ENCODE measurements around the gene NEO1.

DNA sequence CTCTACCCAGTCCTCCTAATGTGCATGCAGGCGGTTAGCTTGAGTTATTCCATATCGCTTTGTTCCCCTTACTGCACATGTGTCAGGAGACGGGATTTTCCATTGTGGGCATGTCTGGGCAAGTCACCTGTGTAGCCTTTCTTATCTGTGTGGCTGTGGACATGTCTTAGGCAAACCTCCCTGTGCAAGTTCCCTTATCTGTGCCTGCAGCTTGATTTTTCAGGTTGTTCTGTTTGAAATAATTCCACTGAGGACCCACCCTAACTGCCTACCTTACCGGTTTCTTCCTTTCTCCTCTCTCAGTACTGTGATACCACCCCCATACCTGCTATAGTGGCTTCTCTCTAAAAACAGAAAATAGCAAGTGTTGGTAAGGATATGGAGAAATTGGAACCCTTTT is 113.6 kb downstream of the NEO1 start:
- TF ChIP-seq, protein P1, sequence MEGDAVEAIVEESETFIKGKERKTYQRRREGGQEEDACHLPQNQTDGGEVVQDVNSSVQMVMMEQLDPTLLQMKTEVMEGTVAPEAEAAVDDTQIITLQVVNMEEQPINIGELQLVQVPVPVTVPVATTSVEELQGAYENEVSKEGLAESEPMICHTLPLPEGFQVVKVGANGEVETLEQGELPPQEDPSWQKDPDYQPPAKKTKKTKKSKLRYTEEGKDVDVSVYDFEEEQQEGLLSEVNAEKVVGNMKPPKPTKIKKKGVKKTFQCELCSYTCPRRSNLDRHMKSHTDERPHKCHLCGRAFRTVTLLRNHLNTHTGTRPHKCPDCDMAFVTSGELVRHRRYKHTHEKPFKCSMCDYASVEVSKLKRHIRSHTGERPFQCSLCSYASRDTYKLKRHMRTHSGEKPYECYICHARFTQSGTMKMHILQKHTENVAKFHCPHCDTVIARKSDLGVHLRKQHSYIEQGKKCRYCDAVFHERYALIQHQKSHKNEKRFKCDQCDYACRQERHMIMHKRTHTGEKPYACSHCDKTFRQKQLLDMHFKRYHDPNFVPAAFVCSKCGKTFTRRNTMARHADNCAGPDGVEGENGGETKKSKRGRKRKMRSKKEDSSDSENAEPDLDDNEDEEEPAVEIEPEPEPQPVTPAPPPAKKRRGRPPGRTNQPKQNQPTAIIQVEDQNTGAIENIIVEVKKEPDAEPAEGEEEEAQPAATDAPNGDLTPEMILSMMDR (IDR thresholded peaks at IDR 0.05), result no peak
- TF ChIP-seq POLR2A (IDR thresholded peaks at IDR 0.05), result no peak
